Spleen (tissue), 7 donors: ENCODE measurements around the gene EGFLAM.

Source experiments
- POLR2AphosphoS5 ChIP-seq, 3 donors: sonication (generic); formaldehyde crosslinking; IDR thresholded peaks; one replicate each; pipeline ENCODE4 v1.5.1; 2017; ENCODE audit warnings: antibody characterized with exemption in 3 of 3
- TF ChIP-seq, protein P1 (sequence below), 11 experiments: fragments of 200-600 bp in 7 of 11; fragments of 450-650 bp in 4 of 11; sonication (generic) in 4 of 11; IDR thresholded peaks in 8 of 11; conservative IDR thresholded peaks in 3 of 11; 1 replicate in 7 of 11; 2 replicates in 4 of 11; pipeline versions ENCODE4 v1.4.0 to v1.8.0; 2016 to 2021; ENCODE audit warnings: antibody characterized with exemption in 11 of 11, inconsistent platforms in 4 of 11, mild to moderate bottlenecking in 1 of 11
- donor health status: DM: no; HTN: no; CAD: no; lungs with moderate emphysema.
- donor health status: DM: no; HTN: no; CAD: no.
- donor health status: DM: no; HTN: no; CAD: no.

DNA sequence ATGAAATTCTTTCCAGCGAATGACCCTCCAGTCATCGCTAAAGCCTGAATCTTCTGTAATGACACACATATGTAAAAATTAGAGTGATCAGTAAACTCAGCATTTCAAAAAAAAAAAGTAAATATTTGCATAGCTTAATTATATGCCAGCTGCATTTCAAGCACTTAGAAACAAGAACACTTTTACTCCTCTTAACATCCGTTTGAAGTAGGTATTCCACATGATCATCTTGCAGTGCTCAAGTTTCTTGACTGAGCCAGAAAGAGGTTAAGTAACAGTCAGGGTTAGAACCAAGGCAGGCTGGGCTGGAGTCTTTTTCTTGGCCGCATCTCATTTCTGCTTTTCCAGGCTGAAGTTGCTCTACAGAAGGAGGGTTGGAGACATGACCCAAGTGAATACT is 27.6 kb downstream of the EGFLAM start:
- TF ChIP-seq, protein P1, sequence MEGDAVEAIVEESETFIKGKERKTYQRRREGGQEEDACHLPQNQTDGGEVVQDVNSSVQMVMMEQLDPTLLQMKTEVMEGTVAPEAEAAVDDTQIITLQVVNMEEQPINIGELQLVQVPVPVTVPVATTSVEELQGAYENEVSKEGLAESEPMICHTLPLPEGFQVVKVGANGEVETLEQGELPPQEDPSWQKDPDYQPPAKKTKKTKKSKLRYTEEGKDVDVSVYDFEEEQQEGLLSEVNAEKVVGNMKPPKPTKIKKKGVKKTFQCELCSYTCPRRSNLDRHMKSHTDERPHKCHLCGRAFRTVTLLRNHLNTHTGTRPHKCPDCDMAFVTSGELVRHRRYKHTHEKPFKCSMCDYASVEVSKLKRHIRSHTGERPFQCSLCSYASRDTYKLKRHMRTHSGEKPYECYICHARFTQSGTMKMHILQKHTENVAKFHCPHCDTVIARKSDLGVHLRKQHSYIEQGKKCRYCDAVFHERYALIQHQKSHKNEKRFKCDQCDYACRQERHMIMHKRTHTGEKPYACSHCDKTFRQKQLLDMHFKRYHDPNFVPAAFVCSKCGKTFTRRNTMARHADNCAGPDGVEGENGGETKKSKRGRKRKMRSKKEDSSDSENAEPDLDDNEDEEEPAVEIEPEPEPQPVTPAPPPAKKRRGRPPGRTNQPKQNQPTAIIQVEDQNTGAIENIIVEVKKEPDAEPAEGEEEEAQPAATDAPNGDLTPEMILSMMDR (IDR thresholded peaks at IDR 0.05 in 8 of 11, conservative IDR thresholded peaks at IDR 0.05 in 3 of 11), result no peak
- TF ChIP-seq POLR2AphosphoS5 (IDR thresholded peaks at IDR 0.05), result no peak
